ENCODE measurements around the gene DACT1.

DACT1 gene

GRCh38 chr14:58677001-58677400 lies 39.2 kb downstream of the DACT1 start:
- no peaks in the 10 kb centered on the region for H3K79me2 ChIP-seq (ENCODE audit: low read length)
- H3K9me2 ChIP-seq (replicated peaks; ENCODE audit: insufficient read depth, low read length) = no peaks in the 10 kb centered on the region
- no peak for DNase-seq
- no peak overlapping the region for H3K4me2 ChIP-seq (ENCODE audit: low read depth, low read length)
- H2AFZ ChIP-seq (ENCODE audit: low read length) = no peak overlapping the region
- H3K9me3 ChIP-seq (replicated peaks; ENCODE audit: insufficient read depth, low read length) = no peaks in the 10 kb centered on the region
- no peaks in the 10 kb centered on the region for H3K4me1 ChIP-seq (ENCODE audit: low read length)
- H3K27me3 ChIP-seq (replicated peaks; ENCODE audit: insufficient read depth, low read length) = no peaks in the 10 kb centered on the region
- no peak overlapping the region for H3K4me3 ChIP-seq (ENCODE audit: low read length)
- H3F3A ChIP-seq (ENCODE audit: insufficient read depth, low read length) = no peaks in the 10 kb centered on the region
- no peaks in the 10 kb centered on the region for H4K20me1 ChIP-seq (ENCODE audit: insufficient read depth, low read length)
- H3K9ac ChIP-seq (ENCODE audit: low read length) = no peak overlapping the region
- H3K36me3 ChIP-seq (replicated peaks; ENCODE audit: insufficient read depth, low read length) = no peaks in the 10 kb centered on the region
- TF ChIP-seq CTCF (IDR thresholded peaks at IDR 0.05; ENCODE audit: low read length) (no peak), EZH2 (optimal IDR thresholded peaks at IDR 0.05; ENCODE audit: low read depth, low read length) (no peak), EZH2phosphoT487 (IDR thresholded peaks at IDR 0.05; ENCODE audit: low read length) (no peak)
- H3K27ac ChIP-seq (ENCODE audit: low read length) = no peak overlapping the region

DNA sequence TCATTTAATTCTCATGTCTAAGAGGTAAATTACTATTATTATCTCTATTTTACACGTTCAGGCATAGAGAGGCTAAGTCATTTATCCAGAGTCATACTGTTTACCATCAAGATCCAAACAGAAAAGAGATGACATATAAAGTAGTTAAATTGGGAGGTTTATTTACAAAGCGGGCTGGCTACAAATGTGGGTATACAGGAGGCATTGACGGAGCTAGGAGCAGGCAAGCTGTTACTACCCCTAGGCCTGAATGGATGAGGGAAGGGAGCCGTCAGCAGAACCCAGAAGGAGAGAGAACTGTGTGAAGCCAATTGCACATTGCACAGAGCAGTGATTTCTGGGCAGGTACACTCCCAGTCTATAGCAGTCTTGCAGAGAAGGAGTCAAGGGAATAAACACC lies 39.8 kb downstream of the DACT1 start:
- no peaks in the 10 kb centered on the region for H3K9me3 ChIP-seq (replicated peaks; ENCODE audit: insufficient read depth, low read length)
- H3K79me2 ChIP-seq (ENCODE audit: low read length) = no peaks in the 10 kb centered on the region
- TF ChIP-seq EZH2 (optimal IDR thresholded peaks at IDR 0.05; ENCODE audit: low read depth, low read length) (no peak), EZH2phosphoT487 (IDR thresholded peaks at IDR 0.05; ENCODE audit: low read length) (no peak), CTCF (IDR thresholded peaks at IDR 0.05; ENCODE audit: low read length) (no peak)
- no peaks in the 10 kb centered on the region for H3K27me3 ChIP-seq (replicated peaks; ENCODE audit: insufficient read depth, low read length)
- DNase-seq = no peak
- H3K4me1 ChIP-seq (ENCODE audit: low read length) = no peaks in the 10 kb centered on the region
- H3K9me2 ChIP-seq (replicated peaks; ENCODE audit: insufficient read depth, low read length) = no peaks in the 10 kb centered on the region
- no peak overlapping the region for H3K9ac ChIP-seq (ENCODE audit: low read length)
- H3K4me3 ChIP-seq (ENCODE audit: low read length) = no peak overlapping the region
- H3K36me3 ChIP-seq (replicated peaks; ENCODE audit: insufficient read depth, low read length) = no peaks in the 10 kb centered on the region
- H3F3A ChIP-seq (ENCODE audit: insufficient read depth, low read length) = no peaks in the 10 kb centered on the region
- no peak overlapping the region for H3K4me2 ChIP-seq (ENCODE audit: low read depth, low read length)
- no peak overlapping the region for H2AFZ ChIP-seq (ENCODE audit: low read length)
- H4K20me1 ChIP-seq (ENCODE audit: insufficient read depth, low read length) = no peaks in the 10 kb centered on the region
- H3K27ac ChIP-seq (ENCODE audit: low read length) = no peak overlapping the region

DNA sequence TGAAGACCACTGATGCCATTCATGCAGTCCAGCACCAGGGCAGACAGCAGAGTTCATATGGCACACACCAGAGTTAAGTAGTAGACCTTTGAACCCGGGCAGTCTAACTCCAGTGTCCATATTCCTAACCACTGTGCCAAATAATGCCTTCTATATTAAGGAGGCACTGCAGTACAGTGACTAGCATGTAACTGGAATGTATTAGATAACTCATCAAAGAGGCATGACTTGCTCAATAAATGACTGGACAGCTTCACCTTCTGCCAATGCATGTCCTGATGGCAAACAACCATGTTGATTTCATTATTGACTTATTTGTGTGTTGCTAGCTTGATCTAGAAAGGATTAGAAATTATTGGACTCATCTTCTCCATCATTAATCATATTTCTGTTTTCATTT lies 40.2 kb downstream of the DACT1 start:
- no peak overlapping the region for H3K4me2 ChIP-seq (ENCODE audit: low read depth, low read length)
- H3K9me2 ChIP-seq (replicated peaks; ENCODE audit: insufficient read depth, low read length) = no peaks in the 10 kb centered on the region
- no peaks in the 10 kb centered on the region for H3K79me2 ChIP-seq (ENCODE audit: low read length)
- H4K20me1 ChIP-seq (ENCODE audit: insufficient read depth, low read length) = no peaks in the 10 kb centered on the region
- H3K9me3 ChIP-seq (replicated peaks; ENCODE audit: insufficient read depth, low read length) = no peaks in the 10 kb centered on the region
- H3K4me1 ChIP-seq (ENCODE audit: low read length) = no peaks in the 10 kb centered on the region
- no peaks in the 10 kb centered on the region for H3K27me3 ChIP-seq (replicated peaks; ENCODE audit: insufficient read depth, low read length)
- no peak for TF ChIP-seq CTCF (IDR thresholded peaks at IDR 0.05; ENCODE audit: low read length)
- no peak for TF ChIP-seq EZH2 (optimal IDR thresholded peaks at IDR 0.05; ENCODE audit: low read depth, low read length)
- no peak for TF ChIP-seq EZH2phosphoT487 (IDR thresholded peaks at IDR 0.05; ENCODE audit: low read length)
- no peak overlapping the region for H3K27ac ChIP-seq (ENCODE audit: low read length)
- no peak overlapping the region for H3K9ac ChIP-seq (ENCODE audit: low read length)
- no peak overlapping the region for H3K4me3 ChIP-seq (ENCODE audit: low read length)
- no peaks in the 10 kb centered on the region for H3F3A ChIP-seq (ENCODE audit: insufficient read depth, low read length)
- no peak for DNase-seq
- H3K36me3 ChIP-seq (replicated peaks; ENCODE audit: insufficient read depth, low read length) = no peaks in the 10 kb centered on the region
- no peak overlapping the region for H2AFZ ChIP-seq (ENCODE audit: low read length)
